ENCODE measurements around the gene XG. TPM values are rescaled to one million over a fixed set of nuclear protein-coding genes. Genes with fewer than 3 reads are reported as not detected.
A peak's percentile ranks its signal among the peaks of the same experiment; 100 is the strongest.
"Not testable (repeated sequence)": the region's sequence is repeated elsewhere in the genome, so short reads cannot be mapped to it uniquely, and the experiment has no call there.

The XG gene
- total and polyA plus RNA-seq, 9 of the 15 experiments (the other 6 are each of a cell fraction or from before 2014, with no cell fraction given) = 0.03 to 0.12 TPM; not detected in 7

- H2AFZ ChIP-seq (ENCODE audit: low read depth, low read length); H3K9ac ChIP-seq (ENCODE audit: insufficient read depth in 1 of 2, low read depth in 2 of 2, low read length in 2 of 2); BruUV-seq (replicated peaks); POLR2A ChIA-PET; FAIRE-seq; H3K4me3 ChIP-seq; H3K9me3 ChIP-seq (replicated peaks; ENCODE audit: control insufficient read depth, insufficient read depth, low read depth, low read length); H3K36me3 ChIP-seq (ENCODE audit: control insufficient read depth, insufficient read depth, low read length); CTCF ChIA-PET (ENCODE audit: low intra/inter-chr PET ratio); H3K79me2 ChIP-seq (ENCODE audit: control insufficient read depth, insufficient read depth, low read length); H3K9me1 ChIP-seq (ENCODE audit: control insufficient read depth, insufficient read depth, low read length); H4K20me1 ChIP-seq (replicated peaks; ENCODE audit: control insufficient read depth, insufficient read depth, low read length); H3K27ac ChIP-seq (ENCODE audit: extremely low read depth, low read depth, low read length); in situ Hi-C loops (cut with MboI); DNase-seq (ENCODE audit: extremely low read depth in 1 of 4, low spot score in 3 of 4); H3K4me1 ChIP-seq (replicated peaks in 1 of 2; ENCODE audit: control insufficient read depth in 2 of 2, insufficient read depth in 2 of 2, low read length in 2 of 2); H3K4me2 ChIP-seq (ENCODE audit: insufficient read depth, low read length); intact Hi-C loops (cut with micrococcal nuclease): not testable (repeated sequence)
- TF ChIP-seq NRF1 (conservative IDR thresholded peaks at IDR 0.05 in 1 of 2, IDR thresholded peaks at IDR 0.05 in 1 of 2) = peak; percentile 82 to 83
- peak; percentile 35 for ATAC-seq
- H3K27me3 ChIP-seq (ENCODE audit: control insufficient read depth in 2 of 2, insufficient read depth in 2 of 2, low read length in 2 of 2) = peaks cover 0 to 23% of the 10 kb centered on the region in 2 experiments; a peak in 3 of 5 replicates
- WGBS (ENCODE audit: insufficient coverage, low coverage, missing lambda C conversion rate) = 2% methylated on average over 13 of the region's 15 CpGs
These were observed 45.0 kb downstream of the XG start for GRCh38 chrX:2796808-2797207.

DNA sequence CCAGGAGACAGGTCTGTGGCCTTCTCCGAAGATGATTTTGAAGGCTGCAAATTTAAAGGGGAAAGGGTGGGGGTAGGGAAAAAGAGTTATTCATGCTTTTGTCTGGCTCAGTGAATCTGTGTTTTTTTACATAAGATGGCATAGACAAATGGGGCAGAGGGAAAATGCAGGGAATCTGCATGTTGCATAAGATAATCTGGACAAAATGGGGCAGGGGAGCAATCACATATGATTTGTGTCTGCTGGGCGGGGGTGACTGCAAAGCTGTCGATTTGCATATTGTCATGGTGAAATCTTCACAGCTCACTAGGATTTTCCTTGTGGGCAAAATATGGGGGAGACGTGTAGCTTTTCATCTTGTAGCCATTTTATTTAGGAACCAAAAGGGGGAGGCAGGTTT lies 47.5 kb downstream of the XG start:
- Histone ChIP-seq H3K9me3 (replicated peaks; ENCODE audit: control insufficient read depth, insufficient read depth, low read depth, low read length) (no peaks in the 10 kb centered on the region), H4K20me1 (replicated peaks; ENCODE audit: control insufficient read depth, insufficient read depth, low read length) (no peaks in the 10 kb centered on the region), H3K9me1 (ENCODE audit: control insufficient read depth, insufficient read depth, low read length) (no peaks in the 10 kb centered on the region), H3K27me3 (ENCODE audit: control insufficient read depth in 2 of 2, insufficient read depth in 2 of 2, low read length in 2 of 2) (peaks cover 0 to 4% of the 10 kb centered on the region in 2 experiments; a peak in 2 of 5 replicates), H2AFZ (ENCODE audit: low read depth, low read length) (no peak overlapping the region), H3K4me3 (no peak overlapping the region), H3K79me2 (ENCODE audit: control insufficient read depth, insufficient read depth, low read length) (no peaks in the 10 kb centered on the region), H3K9ac (ENCODE audit: insufficient read depth in 1 of 2, low read depth in 2 of 2, low read length in 2 of 2) (no peak overlapping the region), H3K4me2 (ENCODE audit: insufficient read depth, low read length) (no peak overlapping the region), H3K4me1 (replicated peaks in 1 of 2; ENCODE audit: control insufficient read depth in 2 of 2, insufficient read depth in 2 of 2, low read length in 2 of 2) (peaks cover 0 to 2% of the 10 kb centered on the region in 2 experiments; a peak in 2 of 5 replicates), H3K36me3 (ENCODE audit: control insufficient read depth, insufficient read depth, low read length) (no peaks in the 10 kb centered on the region), H3K27ac (ENCODE audit: extremely low read depth, low read depth, low read length) (no peak overlapping the region)
- in situ Hi-C loops (cut with MboI) (no loop called here), intact Hi-C loops (cut with micrococcal nuclease) (no loop called here)
- POLR2A ChIA-PET = no interaction called here
- 12% methylated on average over 4 of the region's 4 CpGs for WGBS (ENCODE audit: insufficient coverage, low coverage, missing lambda C conversion rate)
- no peak for TF ChIP-seq CTCFL (IDR thresholded peaks at IDR 0.05; ENCODE audit: borderline replicate concordance, insufficient read depth, low read depth, low read length, poor library complexity, severe bottlenecking)
- TF ChIP-seq PPARD (CRISPR knock-in tag; IDR thresholded peaks at IDR 0.05) = no peak
- TF ChIP-seq, protein P1, sequence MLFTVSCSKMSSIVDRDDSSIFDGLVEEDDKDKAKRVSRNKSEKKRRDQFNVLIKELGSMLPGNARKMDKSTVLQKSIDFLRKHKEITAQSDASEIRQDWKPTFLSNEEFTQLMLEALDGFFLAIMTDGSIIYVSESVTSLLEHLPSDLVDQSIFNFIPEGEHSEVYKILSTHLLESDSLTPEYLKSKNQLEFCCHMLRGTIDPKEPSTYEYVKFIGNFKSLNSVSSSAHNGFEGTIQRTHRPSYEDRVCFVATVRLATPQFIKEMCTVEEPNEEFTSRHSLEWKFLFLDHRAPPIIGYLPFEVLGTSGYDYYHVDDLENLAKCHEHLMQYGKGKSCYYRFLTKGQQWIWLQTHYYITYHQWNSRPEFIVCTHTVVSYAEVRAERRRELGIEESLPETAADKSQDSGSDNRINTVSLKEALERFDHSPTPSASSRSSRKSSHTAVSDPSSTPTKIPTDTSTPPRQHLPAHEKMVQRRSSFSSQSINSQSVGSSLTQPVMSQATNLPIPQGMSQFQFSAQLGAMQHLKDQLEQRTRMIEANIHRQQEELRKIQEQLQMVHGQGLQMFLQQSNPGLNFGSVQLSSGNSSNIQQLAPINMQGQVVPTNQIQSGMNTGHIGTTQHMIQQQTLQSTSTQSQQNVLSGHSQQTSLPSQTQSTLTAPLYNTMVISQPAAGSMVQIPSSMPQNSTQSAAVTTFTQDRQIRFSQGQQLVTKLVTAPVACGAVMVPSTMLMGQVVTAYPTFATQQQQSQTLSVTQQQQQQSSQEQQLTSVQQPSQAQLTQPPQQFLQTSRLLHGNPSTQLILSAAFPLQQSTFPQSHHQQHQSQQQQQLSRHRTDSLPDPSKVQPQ (CRISPR knock-in tag; IDR thresholded peaks at IDR 0.05; ENCODE audit: borderline replicate concordance) = no peak
- no peak for TF ChIP-seq SP1 (CRISPR knock-in tag; IDR thresholded peaks at IDR 0.05)
- FAIRE-seq (no peak), DNase-seq (ENCODE audit: extremely low read depth in 1 of 4, low spot score in 3 of 4) (no peak), ATAC-seq (no peak)
- CTCF ChIA-PET (ENCODE audit: low intra/inter-chr PET ratio) = no interaction called here
- no TSS peak for BruUV-seq (replicated peaks)
